GM21576 (cell line): Measurements from ENCODE around the gene SHISA7.
A peak's percentile ranks its signal among the peaks of the same experiment; 100 is the strongest.

Experiments used
- ATAC-seq: cut with Tn5 transposase; IDR thresholded peaks from one replicate; pipeline ENCODE4 v1.9.1; 2021; ENCODE audit warnings: mild to moderate bottlenecking, moderate library complexity; ENCODE audit not compliant: unreplicated experiment

SHISA7 gene

DNA sequence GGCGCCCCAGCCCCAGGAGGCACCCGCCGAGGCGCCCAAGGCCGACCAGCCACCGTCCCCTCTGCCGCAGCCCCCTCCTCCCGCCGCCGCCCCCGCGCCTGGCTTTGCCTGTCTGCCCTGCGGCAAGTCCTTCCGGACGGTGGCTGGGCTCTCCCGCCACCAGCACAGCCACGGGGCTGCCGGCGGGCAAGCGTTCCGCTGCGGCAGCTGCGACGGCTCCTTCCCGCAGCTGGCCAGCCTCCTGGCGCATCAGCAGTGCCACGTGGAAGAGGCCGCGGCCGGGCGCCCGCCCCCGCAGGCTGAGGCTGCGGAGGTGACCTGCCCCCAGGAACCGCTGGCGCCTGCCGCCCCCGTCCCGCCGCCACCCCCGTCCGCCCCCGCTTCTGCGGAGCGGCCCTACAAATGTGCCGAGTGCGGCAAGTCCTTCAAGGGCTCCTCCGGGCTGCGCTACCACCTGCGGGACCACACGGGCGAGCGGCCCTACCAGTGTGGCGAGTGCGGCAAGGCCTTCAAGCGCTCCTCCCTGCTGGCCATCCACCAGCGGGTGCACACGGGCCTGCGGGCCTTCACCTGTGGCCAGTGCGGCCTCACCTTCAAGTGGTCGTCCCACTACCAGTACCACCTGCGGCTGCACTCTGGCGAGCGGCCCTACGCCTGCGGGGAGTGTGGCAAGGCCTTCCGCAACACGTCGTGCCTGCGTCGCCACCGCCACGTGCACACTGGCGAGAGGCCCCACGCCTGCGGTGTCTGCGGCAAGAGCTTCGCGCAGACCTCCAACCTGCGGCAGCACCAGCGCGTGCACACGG lies 39.3 kb upstream of the SHISA7 start:
- no peak for ATAC-seq

DNA sequence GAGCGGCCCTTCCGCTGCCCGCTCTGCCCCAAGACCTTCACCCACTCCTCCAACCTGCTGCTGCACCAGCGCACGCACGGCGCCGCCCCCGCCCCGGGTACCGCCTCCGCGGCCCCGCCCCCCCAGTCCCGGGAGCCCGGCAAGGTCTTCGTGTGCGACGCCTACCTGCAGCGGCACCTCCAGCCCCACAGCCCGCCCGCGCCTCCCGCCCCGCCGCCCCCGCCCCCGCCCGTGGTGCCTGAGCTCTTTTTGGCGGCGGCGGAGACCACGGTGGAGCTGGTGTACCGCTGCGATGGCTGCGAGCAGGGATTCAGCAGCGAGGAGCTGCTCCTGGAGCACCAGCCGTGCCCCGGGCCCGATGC lies 38.7 kb upstream of the SHISA7 start:
- ATAC-seq = no peak

DNA sequence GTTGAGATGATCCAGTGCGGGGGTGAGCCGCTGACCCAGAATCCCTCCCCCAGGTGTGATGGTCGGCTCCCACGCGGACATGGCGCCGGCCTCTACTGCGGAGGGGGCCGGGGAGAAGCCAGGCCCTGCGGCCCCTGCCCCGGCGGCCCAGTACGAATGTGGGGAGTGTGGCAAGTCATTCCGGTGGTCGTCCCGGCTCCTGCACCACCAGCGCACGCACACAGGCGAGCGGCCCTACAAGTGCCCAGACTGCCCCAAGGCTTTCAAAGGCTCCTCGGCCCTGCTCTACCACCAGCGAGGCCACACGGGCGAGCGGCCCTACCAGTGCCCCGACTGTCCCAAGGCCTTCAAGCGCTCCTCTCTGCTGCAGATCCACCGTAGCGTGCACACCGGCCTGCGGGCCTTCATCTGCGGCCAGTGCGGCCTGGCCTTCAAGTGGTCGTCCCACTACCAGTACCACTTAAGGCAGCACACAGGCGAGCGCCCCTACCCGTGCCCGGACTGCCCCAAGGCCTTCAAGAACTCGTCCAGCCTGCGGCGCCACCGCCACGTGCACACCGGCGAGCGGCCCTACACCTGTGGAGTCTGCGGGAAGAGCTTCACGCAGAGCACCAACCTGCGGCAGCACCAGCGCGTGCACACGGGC lies 38.2 kb upstream of the SHISA7 start:
- no peak for ATAC-seq

DNA sequence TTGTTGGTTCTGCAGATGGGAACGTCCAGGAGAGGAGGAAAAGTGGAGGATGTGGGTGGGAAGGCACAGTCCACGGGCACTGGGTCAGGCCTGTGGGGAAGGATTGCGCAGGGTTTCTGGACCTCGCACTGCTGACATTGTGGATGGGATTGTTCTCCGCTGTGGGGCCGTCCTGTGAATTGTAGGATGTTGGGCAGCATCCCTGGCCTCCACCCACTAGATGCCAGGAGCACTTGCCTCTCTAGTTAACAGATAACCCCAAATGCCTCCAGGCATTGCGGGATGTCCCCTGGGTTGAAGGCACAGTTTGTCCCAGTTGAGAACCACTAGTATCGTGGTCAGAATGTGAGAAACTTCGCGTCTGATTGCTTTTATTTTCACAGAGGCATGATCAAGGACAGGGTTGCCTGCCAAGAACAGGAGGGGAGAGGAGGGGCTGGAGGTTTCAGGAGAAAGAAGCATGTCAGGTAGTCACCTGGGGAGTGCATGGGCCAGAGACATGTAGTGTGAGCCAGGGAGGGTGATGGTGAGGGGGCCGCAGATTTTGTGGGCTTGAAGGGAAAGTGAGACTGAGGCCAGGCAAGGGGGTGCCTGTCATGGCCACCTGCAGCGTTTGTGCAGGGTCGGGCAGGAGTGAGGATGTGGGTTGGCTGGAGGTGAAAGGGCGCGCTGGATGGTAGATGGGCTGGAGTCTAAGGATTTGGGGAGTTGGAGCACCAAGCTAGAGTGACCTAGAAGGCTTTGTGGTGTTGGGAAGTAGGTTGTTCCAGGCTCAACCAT lies 36.5 kb upstream of the SHISA7 start:
- ATAC-seq = no peak

DNA sequence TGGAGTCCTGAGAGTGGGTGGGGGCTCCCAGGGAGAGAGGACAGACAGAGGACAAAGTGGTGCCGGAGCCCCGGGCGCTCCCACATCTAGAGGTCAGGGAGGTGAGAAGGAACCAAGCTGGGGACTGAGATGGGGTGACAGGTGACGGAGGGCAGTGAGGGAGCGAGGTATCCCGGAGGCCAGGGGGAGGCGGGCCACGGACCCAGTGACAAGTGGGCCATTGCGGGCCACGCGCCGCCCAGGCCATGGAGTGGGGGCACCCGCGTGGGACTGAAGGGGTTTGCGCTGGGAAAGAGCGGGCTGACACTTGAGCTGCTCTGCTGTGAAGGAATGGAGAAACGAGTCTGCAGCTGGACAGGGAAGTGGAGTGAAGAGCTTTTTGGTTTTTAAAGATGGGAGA lies 35.9 kb upstream of the SHISA7 start:
- ATAC-seq = no peak

DNA sequence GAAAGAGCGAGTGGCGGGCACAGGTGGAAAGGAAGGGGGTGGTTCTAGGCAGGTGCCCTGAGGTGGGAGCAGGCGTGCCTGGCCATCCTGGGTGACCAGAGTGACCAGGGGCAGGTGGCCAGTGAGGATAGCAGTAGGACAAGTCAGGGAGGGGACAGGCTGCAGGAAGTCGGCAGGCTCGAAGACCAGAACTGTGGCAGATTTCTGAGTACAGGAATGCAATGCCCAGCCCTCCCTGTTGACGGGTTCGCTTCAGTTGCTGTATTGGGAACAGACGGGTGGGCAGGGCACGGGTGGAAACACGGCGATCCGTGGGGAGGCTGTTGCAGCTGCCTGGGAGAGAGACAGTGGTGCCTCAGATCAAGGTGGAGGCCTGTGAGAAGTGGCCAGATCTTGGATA lies 35.3 kb upstream of the SHISA7 start:
- no peak for ATAC-seq

DNA sequence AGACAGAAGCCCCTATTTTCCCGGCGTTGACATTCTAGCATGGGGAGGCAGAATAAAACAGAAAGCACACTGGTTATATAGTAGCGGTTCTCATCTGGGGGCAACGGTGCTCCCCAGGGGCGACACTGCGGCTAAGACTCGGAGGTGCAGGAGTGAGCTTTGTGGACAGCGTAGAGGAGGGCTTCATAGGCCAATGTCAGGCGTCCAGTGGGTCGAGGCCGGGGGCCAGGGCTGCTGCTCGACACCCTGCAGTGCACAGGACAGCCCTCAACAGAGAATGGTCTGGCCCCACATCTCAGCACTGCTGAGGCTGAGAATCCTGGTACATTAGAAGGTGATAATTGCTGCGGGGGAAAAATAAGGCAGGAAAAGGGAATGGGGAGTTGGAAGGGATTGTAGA lies 34.8 kb upstream of the SHISA7 start:
- ATAC-seq = no peak

DNA sequence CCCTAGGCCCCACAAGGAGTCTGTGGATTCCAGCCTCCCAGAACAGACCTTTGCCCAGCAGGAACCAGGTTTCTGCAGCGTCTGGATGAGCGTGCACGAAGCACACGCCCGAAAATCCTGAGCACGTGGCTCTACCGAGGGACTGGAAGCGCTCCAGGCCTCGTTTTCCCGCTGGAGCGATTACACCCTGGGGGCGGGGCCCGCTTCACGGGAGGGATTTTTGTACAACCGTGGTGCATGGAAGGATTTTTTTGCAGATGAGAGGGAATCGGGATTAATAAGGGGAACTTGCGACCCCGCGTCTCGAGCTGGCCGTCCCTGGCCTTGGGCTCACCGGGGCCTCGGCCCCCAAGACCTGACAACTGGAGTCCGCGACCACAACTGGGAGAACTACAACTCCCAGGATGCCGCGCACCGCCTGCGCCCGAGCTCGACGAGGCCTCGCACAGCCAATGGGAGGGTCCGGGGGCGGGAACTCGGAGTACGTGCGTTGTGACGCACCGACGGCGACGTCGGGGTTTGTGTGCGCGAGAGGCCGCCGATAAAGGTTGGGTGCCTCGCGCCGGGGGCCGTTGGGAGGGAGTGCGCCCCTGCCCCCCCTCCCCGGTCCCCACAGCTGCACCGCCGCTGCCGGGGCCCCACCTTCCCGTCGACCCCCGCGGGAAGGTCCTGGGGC lies 33.1 kb upstream of the SHISA7 start, which contains the start of gene ZNF628:
Gene ZNF628 (plus strand): TSS at position 518 of the 676 bp plus-strand sequence. CDS start 3,294 bp downstream, outside the sequence.
- peak; percentile 85 for ATAC-seq

DNA sequence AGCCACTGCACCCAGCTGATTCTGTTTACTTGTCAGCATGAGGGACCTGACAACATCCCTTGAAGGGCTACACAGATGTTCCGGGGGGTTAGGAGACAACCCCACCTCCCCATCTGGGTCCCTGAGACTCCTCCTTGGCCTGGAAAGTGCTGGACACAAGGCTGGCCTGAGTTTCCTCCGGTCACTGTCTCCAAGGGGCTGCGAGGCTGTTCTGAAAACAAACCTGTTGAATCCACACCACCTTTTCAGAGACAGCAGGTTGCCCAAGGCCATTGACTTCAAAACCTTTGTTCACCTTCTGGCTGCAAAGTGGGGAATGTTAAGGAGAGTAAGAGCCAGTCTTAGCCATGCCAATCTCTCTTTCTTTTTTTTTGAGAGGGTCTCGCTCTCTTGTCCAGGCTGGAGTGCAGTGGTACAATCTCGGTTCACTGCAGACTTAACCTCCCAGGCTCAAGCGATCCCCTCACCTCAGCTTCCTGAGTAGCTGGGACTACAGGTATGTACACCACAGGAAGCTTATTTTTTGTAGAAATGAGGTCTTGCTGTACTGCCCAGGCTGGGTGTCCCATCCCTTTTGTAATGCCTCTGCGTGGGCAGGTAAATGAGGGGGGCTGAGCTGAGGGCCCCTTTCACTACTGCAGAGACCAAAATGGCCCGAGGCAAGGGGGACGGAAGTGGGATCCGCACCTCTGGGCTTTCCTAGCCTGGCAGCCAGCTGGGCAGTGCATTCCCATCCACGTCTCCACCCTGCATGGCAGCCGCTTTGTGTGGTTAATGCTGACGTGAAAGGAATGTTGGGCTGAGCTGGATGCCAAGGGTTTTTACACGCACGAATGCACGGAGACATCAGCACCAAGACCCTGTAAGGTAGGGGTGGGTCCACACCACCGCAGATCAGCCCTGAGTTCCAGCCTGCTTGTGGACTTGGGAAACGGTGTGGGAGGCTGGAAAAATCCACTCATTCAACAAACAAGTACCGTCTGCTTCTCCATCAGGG lies 31.5 kb upstream of the SHISA7 start:
- ATAC-seq = no peak

DNA sequence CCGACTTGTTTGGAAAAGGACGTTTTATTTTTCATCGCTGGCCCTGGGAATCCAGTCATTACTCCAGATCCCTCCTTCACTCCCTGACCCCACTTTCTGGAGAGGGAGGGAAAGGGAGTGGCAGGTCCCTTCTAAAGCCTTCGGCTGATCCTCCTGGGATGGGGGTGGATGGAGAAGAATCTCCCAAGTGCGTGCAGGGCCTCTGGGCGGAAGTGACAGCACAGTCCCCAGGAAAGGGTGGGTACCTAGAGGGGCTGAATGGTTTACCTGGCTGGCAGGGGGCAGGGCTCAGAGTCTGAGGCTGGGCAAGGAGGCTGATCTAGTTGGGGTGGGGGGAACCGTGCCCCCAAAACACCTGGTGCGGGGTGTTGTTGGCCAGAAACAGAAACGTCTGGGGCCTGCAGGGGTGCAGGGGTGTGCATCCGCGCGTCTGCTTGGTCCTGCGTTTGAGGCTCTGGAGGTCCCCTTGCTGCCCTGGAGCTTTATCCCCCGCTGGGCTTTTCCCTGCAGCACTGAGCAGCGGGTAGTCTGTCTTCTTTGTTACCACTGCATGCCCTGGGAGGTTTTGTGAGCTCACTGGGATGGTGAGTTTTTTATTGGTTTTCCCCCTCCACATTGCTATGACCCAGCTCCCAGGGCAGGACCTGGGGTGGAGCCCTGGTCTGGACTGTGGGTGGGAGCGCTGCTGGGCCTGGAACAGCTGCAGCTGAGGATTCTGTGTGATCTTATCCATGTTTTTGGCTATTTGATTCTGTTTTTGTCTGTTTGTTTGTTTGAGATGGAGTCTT lies 30.3 kb upstream of the SHISA7 start:
- no peak for ATAC-seq

DNA sequence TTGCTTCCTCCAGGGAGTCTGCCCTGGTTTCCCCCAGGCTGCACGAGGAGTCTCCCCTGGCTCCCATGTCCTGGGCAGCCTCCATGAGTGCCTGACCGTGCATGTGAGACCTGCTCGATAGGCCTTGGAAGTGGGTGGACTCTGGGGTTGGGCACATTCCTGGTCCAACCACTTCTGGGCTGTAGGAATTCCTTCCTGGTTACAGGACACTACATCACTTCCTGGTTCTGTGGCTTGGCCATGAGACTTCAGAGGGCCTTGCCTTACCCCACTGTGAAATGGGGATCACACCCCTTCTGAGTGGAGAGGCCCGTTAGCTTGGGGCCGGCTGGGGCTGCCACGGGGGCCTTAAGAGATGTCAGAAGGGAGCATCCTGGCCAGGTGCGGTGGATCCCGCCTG lies 29.4 kb upstream of the SHISA7 start:
- ATAC-seq = no peak

DNA sequence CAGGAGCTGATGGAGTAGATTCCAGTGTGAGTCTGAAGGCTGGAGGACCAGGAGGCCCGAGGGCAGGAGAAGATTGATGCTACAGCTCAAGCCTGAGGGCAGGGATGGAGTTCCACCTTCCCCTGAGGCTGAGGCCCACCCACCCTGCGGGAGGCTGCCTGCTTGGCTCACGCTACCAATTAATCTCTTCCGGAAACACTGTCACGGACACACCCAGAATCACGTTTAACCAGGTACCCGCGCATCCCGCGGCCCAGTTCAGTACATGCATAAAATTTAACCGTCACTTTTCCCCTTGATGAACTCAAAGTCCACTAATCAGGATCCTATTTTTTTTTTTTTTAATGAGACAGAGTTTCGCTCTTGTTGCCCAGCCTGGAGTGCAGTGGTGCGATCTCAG lies 28.2 kb upstream of the SHISA7 start:
- no peak for ATAC-seq

DNA sequence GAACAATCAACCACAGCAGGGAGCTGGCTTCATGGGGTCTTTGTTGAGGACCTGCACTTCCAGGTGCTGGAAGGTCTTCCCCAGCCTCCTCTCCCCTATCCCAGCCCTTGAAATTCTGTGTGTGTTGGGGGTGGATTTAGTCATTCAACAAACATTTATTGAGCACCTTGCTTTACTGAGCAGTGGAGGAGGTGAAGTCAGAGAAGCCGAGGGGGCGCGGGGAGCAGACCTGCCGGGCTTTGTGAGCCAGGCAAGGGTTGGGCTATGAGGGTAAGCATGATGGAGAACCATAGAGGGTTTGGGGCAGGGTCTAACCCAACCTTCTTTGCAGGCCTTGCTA lies 24.9 kb upstream of the SHISA7 start:
- no peak for ATAC-seq

DNA sequence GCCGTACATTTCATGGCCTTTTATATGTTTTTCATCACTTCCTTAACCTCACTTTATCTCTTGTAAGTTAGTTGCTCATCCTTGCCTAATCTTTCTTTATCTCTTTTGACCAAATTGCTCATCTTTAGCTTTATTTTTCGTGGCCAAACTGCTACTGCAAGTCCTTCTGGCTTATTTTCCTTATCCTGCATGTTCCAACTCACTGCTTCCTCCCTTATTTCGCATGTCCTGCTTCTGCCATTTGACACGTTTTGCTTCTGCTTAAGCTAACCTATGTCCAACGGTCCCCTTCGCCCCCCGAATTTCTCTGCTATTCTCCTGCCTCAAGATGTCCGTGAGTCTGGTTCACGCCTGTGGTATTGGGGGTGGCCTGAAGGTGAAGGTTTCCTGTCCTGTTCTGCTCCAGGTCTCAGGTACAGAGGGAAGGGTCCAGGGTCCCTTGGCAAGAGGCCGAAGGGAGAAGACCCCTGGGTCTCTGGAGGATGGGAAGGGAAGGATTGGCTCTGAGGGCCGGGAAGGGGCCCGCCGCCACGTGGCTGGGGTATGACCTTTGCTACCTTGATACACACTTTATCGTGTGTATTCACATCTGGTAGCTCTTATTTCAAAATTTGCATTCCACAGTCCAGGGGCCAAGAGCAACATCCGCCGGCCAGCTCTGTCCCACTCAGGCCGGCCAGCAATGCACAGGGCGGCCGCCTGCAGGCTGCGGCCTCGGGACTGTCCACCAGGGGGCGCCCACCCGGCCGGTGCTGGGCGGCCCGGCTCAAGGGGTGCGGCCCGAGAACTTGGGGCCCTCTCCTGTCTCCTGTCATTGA lies 24.3 kb upstream of the SHISA7 start:
- ATAC-seq = no peak

DNA sequence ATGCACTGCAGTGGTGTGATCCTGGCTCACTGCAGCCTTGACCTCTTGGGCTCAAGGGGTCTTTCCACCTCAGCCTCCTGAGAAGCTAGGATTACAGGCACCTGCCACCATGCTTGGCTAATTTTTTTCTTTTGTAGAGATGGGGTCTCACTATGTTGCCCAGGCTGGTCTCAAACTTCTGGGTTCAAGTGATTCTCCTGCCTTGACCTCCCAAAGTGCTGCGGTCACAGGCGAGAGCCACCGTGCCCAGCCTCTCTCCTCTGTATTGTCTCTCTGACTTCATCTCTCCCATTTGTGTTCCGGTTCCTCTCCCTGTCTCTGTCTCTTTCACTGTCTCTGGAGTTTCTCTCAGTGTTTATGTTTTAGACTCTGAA lies 23.1 kb upstream of the SHISA7 start:
- no peak for ATAC-seq

DNA sequence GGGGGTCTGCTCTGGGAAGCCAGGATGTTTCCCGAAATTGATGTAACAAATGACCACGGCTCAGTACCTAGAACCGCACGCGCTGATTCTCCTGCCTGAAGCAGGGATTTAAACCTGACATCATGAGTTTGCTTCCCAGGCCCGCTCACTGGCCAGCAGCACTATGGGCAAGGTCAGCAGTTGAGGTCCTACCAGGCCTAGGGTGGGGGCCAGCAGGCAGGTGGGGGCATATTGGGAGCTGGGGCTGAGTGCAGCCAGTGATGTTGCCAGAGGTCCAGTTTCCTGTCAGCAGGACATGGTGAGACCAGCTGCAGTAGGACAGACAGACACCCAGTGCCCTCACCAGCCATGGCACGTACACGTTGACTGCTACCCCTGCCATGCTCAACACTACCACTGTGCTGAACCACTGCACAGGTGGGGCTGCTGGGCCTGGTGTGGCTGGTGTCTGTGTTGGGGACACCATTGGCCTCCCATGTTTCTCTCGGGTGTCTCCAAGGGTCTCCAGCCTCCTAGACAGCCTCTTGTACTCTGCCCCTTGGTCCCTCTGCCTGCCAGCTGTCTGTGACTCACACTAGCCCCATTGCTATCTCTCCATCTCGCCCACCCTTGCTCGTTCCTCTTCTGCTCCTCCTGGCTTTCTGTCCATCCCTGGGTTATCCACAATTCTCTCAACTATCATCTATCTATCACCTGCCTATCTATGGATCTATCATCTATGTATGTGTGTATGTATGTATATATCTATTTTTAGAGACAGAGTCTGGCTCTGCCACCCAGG lies 22.6 kb upstream of the SHISA7 start:
- ATAC-seq = no peak

DNA sequence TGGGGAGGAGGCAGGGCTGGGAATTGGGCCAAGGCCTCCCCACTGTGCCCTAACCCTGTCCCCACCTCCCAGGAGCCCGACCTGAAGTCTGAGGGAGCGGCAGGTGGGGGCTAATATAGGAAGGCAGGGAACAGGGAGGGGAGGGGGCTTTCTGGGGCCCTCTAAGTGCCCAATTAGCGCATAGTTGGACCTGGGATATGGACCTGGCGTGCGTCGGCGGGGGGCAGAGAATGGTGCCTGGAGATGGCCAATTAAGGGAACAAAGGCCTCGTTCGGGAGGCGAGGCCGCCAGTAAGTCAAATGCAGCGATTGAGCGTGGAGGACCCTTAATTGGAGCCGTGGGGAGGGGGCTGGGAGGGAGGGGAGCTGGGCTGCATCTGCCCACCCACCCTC lies 21.6 kb upstream of the SHISA7 start, which contains the start of gene C19orf85:
Gene C19orf85 (minus strand): TSS at position 90 of the 393 bp plus-strand sequence. CDS start 197 bp downstream, outside the sequence.
- ATAC-seq = no peak
